Neuron (in vitro differentiated cells): ENCODE results near the gene NATD1.

Experiments used
- H2AFZ ChIP-seq: one replicate; pipeline ENCODE4 v1.6.1; 2013; ENCODE audit warnings: low read depth, mild to moderate bottlenecking, inconsistent platforms, low read length, moderate library complexity
- H3K27me3 ChIP-seq: one replicate; pipeline ENCODE4 v1.6.1; 2013; ENCODE audit warnings: low read length; ENCODE audit not compliant: insufficient read depth
- H3K36me3 ChIP-seq: one replicate; pipeline ENCODE4 v1.6.1; 2013; ENCODE audit warnings: low read length; ENCODE audit not compliant: insufficient read depth
- H3K4me1 ChIP-seq: one replicate; pipeline ENCODE4 v1.6.1; 2013; ENCODE audit warnings: low read length; ENCODE audit not compliant: insufficient read depth
- H3K4me3 ChIP-seq: 2 replicates; pipeline ENCODE4 v1.5.1; 2013; ENCODE audit warnings: mild to moderate bottlenecking, low read length, moderate library complexity
- H3K9me3 ChIP-seq: one replicate; pipeline ENCODE4 v1.6.1; 2013; ENCODE audit warnings: low read length

Gene NATD1

DNA sequence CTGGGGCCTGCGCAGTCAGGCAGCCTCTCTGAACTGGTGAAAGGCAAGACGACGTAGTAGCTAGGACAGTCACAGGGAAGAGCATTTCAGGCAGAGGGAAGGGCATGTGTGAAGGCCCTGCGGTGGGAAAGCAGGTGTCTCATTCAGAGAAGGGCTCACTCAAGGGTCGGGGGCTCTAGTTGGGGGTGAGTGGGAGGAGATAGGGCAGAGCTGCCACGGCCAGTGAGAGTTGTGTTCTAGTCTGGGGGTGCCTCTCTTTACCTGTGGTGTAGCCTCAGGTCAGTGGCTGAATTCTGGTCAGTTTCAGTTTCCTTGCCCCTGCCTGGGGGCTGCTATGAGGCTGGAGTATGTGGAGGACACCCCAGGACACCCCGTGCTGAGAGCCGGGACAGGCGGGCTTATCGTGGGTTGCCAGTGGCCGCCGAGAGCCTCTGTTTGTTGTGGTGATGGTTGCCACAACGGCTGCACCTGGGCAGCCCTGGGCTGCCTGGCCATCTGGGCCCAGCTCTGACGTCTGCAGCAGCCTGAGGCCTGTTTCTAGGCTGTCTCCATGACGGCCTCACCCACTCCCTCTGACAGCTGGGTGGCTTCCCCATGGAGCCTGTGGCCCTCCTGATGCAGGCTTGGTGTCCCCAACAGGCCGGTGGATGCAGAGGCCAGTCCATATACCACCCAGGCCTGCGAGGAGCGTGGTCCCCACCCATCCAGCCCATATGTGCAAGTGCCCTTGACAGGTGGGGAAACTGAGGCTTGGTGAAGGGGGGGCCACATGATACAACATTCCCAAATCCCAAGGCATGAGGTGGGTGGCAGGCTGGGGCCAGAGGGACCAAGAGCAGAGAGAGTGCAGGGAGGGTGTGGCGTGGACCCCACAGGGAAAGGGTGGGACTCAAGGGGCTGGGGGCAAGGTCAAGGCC, 42.1 kb upstream of the NATD1 start:
- Histone ChIP-seq H3K27me3 (no peaks in the 10 kb centered on the region), H3K36me3 (peaks cover 4% of the 10 kb centered on the region), H3K4me1 (no peaks in the 10 kb centered on the region), H2AFZ (no peak overlapping the region), H3K4me3 (no peak overlapping the region), H3K9me3 (no peaks in the 10 kb centered on the region)

DNA sequence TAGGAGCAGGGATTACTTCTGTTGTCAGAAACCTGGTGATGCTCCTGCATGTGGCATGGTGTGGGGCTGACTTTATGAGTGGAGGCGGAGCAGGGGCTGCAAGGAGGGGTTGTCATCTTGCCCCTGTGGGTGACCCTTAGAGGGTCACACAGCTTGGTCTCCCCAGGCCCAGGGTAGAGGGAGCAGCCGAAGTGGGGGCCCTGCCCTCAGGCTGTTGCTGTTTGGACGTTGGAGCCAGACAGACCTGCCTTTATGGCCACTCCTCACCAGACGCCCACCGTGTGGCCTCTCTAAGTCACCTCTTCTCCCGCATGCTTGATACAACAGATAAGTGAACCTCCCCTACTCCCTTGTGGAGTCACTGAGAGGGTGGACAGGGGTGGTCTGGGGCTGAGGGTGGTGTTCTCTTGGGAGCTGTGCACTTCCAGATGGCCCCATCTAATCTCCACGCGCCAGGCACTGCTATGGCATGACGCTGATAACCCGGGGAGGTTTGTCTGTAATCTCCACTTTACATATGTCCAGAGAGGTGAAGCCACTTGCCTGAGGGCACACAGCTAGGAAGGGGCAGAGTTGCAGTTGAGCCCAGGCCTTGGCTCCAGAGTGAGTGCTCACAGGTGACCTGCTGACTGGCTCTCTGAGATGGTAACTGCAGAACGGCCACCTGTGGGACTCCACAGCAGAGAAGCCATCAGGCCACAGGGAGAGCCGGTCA, 41.3 kb upstream of the NATD1 start:
- no peaks in the 10 kb centered on the region for H3K27me3 ChIP-seq
- H3K4me1 ChIP-seq = no peaks in the 10 kb centered on the region
- no peak overlapping the region for H2AFZ ChIP-seq
- H3K9me3 ChIP-seq = no peaks in the 10 kb centered on the region
- no peaks in the 10 kb centered on the region for H3K36me3 ChIP-seq
- no peak overlapping the region for H3K4me3 ChIP-seq

DNA sequence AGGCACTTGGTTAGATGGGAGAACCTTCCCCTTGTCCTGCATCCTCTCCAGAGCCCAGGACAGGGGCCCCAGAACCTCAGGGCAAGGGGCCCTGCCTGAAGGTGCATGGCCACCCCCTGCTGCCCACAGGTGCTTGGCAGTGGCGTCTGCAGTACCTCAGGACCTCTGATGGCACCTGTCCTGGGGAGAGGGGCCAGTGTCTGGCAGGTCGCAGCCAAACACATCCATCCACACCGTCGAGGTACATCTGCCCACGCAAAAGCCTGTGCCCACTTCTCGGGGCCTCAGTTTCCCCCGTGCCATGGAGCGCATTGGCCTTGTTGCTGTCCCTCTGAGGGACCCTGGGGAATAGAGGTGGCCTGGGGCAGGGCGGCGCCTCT, 40.6 kb upstream of the NATD1 start:
- Histone ChIP-seq H3K27me3 (no peaks in the 10 kb centered on the region), H3K36me3 (no peaks in the 10 kb centered on the region), H3K4me1 (no peaks in the 10 kb centered on the region), H2AFZ (no peak overlapping the region), H3K9me3 (no peaks in the 10 kb centered on the region), H3K4me3 (no peak overlapping the region)

DNA sequence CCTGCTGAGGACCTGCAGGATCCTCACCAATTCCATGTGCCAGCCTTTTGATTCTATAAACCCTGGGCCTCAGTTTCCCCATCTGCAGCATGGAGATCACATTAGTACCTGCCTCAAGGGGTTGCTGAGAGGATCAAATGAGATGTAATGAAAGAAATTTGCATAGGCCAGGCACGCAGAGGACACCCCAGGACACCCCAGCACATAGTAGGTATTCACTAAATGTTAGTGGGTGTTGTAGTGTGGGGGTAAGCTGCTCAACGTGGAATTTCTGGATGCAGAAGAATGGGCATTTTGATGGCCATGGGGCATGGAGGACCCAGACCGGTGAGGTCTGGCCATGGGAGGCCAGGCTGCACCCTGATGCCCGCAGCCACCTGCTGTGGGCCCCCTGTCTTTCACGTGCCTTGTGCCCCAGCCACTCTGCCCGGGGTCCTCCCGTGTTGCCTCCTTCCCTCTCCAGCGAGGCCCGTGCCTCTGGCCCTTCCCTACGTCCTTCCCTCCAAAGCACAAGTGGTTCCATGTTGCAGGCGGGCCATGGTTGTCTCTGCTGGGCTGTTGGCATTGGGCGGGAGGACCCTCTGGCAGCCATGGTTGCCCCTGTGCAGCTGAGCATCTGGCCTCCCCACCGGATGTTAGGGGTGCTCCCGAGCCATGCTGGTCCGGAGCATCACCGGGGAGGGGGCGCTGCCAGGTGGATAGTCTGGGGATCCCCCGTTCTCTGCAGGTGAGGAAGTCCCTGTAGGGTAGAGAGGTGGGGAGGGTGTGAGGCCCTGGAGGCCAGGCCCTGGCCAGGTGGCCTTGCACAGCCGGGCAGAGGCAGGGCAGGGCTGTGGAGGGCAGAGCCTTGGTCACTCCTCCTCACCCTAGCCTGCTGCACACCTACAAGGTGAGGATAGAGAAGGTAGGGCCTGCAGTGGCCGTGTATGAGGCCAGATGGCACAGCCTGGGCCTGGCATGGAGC, 39.9 kb upstream of the NATD1 start:
- Histone ChIP-seq H3K4me1 (no peaks in the 10 kb centered on the region), H3K9me3 (no peaks in the 10 kb centered on the region), H3K36me3 (no peaks in the 10 kb centered on the region), H3K27me3 (no peaks in the 10 kb centered on the region), H2AFZ (no peak overlapping the region), H3K4me3 (no peak overlapping the region)

DNA sequence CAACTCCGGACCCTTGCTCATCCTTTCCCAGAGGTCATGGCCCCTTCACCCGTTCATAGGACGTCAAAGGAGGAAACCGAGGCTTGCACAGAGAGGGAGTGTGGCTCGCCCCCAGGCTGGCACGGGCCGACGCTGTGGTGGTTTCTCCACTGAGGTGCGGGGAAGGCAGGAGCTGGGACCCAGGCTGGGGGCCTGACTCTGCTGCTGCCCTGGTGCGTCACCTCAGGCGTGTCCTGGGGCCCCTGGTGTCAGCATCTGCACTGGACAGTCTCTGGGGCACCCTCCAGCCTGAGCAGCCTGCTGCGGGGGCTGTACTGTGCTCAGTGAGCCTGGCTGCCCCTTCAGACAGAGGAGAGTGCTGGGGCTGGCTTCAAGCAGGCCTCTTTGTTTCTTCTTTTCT, 38.7 kb upstream of the NATD1 start:
- Histone ChIP-seq H3K4me3 (no peak overlapping the region), H3K4me1 (peaks cover 4% of the 10 kb centered on the region), H3K9me3 (no peaks in the 10 kb centered on the region), H3K36me3 (no peaks in the 10 kb centered on the region), H2AFZ (no peak overlapping the region), H3K27me3 (no peaks in the 10 kb centered on the region)

DNA sequence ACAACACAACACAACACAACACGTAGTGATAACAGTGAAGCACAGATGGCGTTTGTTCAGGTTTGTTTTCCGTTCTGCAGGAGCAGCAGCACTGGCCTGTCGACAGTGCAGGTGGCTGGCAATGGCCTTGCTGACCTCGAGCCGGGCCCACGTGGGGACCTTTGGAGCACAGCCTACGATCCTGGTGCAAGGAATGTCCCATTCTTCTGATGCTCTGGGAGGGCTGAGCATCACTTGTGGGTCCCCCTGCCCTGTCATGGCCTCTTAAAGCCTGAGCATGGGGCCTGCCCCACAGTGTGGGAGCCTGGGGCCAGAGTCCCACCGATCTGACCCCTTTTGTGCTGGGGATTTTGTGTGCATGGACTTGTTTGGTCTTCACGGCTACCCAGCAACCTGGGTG, 38.1 kb upstream of the NATD1 start:
- no peak overlapping the region for H3K4me3 ChIP-seq
- H3K9me3 ChIP-seq = no peaks in the 10 kb centered on the region
- H3K36me3 ChIP-seq = no peaks in the 10 kb centered on the region
- no peaks in the 10 kb centered on the region for H3K27me3 ChIP-seq
- peaks cover 9% of the 10 kb centered on the region for H3K4me1 ChIP-seq
- H2AFZ ChIP-seq = no peak overlapping the region

DNA sequence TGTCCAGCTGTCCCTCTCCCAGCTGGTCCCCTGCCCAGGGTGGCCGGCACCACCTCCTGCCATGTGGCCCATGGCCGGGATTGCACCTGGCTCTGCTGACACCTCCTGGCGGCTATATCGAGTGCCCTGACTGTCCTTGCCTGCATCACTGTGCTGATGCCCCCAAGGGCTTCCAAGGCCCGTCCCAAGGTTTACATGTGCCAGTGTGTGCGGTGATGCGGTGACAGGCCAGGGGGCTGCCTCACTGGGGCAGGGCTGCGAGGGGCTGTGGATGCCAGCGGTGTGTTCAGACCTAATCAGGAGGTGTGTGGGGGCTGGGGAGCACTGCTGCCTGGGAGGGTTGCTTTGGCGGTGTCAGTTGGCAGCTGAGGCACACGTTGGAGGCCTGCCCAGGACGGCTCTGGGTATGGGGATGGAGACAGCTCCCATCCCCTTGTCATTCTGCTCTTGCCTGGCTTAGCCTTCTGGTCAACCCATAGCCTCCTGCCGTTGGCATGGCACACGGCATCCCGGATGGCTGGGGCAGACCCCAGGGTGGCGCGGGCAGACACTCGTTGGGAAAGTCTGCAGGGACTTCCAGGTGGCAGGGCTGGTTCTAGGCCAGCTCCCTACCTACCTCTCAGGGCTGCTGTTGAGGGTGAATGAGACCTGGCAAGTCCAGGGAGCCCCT, 36.8 kb upstream of the NATD1 start:
- no peaks in the 10 kb centered on the region for H3K27me3 ChIP-seq
- H3K4me3 ChIP-seq = no peak overlapping the region
- no peaks in the 10 kb centered on the region for H3K9me3 ChIP-seq
- H3K4me1 ChIP-seq = peaks cover 22% of the 10 kb centered on the region
- no peak overlapping the region for H2AFZ ChIP-seq
- H3K36me3 ChIP-seq = no peaks in the 10 kb centered on the region

DNA sequence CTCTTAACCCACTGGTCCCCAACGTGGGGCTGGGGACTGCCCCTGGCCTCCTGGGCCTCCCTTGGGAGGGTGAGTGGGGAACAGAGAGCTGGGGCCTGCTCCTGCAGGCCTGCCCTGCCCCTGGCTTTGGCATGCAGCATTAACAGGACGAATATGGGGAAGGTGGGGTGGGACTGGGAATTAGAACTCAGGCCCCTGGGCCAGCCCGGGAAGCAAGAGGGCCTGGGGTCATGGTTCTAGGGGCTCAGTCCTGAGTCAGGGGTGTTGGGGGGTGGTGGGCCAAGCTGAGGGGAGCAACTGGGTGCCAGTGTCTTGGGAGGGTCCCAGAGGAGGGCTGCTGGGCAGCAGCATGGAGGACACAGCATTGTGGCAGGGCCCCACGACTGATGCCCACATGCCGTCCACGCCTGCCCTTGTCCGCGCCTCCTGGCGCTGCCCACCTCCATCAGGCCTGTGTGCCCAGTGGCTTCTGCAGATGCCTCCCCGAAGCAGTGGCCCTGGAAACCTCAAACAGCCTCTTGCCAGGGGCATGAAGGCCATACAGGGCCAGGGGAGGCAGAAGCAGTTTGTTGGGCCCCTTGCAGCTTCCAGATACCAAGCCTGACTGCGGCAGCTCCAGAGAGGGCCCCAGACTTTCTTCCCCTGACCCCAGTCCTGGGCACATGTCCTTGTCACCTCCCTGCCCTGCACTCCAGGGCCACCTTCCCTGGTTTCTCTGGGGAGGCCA, 36.1 kb upstream of the NATD1 start:
- Histone ChIP-seq H3K27me3 (no peaks in the 10 kb centered on the region), H3K4me3 (no peak overlapping the region), H2AFZ (no peak overlapping the region), H3K4me1 (peaks cover 23% of the 10 kb centered on the region), H3K9me3 (no peaks in the 10 kb centered on the region), H3K36me3 (no peaks in the 10 kb centered on the region)

DNA sequence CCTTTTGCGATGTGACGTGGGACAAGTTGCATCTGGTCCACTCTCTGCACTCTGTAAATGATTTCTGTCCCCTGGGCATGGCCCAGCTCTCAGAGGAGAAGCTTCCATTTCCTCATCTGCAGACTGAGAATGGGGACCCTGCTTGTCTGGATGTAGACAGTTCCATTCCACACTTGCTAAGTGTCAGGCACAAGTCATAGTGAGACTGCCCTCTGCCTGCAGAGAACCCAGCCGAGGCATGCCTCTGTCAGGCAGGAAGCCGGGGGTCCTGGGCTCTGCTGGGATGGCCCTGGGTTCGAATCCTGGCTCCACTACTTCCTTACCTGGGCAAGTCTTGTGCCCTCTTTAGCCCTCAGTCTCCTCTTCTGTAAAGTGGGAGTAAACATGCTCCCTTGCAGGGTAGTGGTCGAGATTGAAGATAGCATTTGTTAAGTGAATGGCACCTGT, 35.4 kb upstream of the NATD1 start:
- Histone ChIP-seq H3K9me3 (no peaks in the 10 kb centered on the region), H3K4me1 (peaks cover 23% of the 10 kb centered on the region)

DNA sequence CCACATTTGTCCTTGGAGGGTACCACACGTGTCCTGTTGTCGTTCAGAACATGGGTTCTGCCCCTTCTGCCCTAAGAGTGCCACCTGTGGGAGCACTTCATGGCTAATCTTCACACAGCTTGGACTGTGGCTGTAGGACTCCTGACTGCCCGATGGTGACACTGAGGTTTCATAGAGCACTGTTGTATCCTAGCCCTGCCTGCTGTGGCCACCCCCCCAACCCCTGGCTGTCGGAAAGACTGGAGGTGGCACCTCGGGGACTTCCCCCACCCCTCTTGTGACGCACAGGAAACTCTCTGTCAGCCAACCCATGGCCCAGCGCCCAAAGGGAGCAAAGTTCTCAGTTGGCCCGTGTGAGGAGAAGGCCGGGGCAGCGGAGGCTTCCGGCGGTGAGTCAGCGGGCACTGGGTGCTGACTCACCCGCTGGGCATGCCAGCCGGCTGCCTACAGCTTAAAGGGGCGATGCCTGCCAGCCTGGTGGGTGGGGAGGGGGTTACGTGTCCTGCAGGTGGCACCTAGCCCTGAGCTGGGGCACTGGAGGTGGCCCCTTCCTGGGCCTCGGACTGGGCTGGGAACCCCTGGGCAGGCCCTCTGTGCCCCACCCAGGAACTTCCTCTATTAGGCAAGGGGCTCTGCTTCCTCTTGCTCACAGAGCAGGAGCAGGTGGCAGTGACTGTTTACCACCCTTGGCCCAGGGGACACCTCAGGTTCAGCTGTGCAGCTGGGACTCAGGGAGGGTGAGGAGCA, 34.7 kb upstream of the NATD1 start:
- no peaks in the 10 kb centered on the region for H3K9me3 ChIP-seq
- H3K4me1 ChIP-seq = peaks cover 23% of the 10 kb centered on the region
- H3K4me3 ChIP-seq = no peak overlapping the region

More for the DNA sequence above, 35.4 kb upstream of the NATD1 start:
- Histone ChIP-seq H2AFZ (no peak overlapping the region), H3K27me3 (no peaks in the 10 kb centered on the region), H3K36me3 (no peaks in the 10 kb centered on the region), H3K4me3 (no peak overlapping the region)

DNA sequence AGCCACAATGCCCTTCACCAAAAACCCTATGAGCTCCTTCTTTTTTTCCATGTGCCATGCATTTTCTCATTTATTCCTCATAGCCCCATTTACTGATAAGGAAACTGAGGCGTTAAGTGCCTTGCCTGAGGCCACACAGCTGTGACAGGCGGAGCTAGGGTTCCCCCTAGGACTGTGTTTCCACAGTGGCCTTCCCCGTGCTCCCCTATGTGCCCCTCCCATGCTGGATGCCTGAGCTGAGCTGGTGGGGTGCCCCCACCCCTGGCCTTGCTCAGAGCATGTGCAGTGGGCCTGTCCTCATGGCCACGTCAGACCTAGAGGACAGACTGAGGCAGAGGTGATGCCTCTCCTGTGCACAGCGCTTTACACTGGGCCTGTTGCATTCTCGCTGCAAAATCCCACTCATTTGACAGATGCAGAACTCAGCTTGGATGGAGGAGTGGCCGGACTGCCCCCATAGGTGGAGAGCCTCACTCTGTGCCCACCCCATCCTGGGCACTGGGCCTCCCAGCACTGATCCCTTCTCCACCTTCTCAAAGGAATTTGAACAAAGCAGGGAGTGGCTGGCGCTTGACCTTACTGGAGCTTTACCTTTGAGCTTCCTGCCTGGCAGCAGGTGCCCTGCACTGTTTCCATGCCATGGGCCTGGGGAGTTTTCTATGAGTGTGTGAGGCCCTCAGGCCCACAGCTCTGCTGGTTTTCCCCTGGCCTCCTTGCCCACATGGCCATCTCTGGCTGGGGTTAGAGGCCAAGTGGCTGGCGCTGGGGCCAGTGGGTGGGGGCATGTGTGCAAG, 33.9 kb upstream of the NATD1 start:
- no peaks in the 10 kb centered on the region for H3K9me3 ChIP-seq
- H3K36me3 ChIP-seq = no peaks in the 10 kb centered on the region
- no peak overlapping the region for H3K4me3 ChIP-seq
- H2AFZ ChIP-seq = no peak overlapping the region
- peaks cover 23% of the 10 kb centered on the region for H3K4me1 ChIP-seq
- H3K27me3 ChIP-seq = peaks cover 10% of the 10 kb centered on the region

More for the DNA sequence above, 34.7 kb upstream of the NATD1 start:
- no peaks in the 10 kb centered on the region for H3K36me3 ChIP-seq
- H3K27me3 ChIP-seq = peaks cover 2% of the 10 kb centered on the region
- H2AFZ ChIP-seq = no peak overlapping the region
